HG02884 (cell line): ENCODE results near the gene PPP6R3.
"Not testable (repeated sequence)": the region's sequence is repeated elsewhere in the genome, so short reads cannot be mapped to it uniquely, and the experiment has no call there.

Experiments
- ATAC-seq: cut with Tn5 transposase; IDR thresholded peaks from one replicate; pipeline ENCODE4 v1.9.1; 2021; ENCODE audit warnings: mild to moderate bottlenecking, moderate library complexity; ENCODE audit not compliant: unreplicated experiment

Gene PPP6R3

GRCh38 chr11:68436162-68436888 is 24.2 kb upstream of the PPP6R3 start:
- no peak for ATAC-seq

- no peak for ATAC-seq
These were observed 23.3 kb upstream of the PPP6R3 start for GRCh38 chr11:68436985-68437926.

- no peak for ATAC-seq
These were observed 22.5 kb upstream of the PPP6R3 start for GRCh38 chr11:68437927-68438657.

- no peak for ATAC-seq
These were observed 21.8 kb upstream of the PPP6R3 start for GRCh38 chr11:68438658-68439259.

- no peak for ATAC-seq
These were observed 21.0 kb upstream of the PPP6R3 start for GRCh38 chr11:68439355-68440065.

- ATAC-seq: no peak
These were observed 20.3 kb upstream of the PPP6R3 start for GRCh38 chr11:68440224-68440623.

- no peak for ATAC-seq
These were observed 18.9 kb upstream of the PPP6R3 start for GRCh38 chr11:68441466-68442230.

GRCh38 chr11:68442433-68442832 is 18.1 kb upstream of the PPP6R3 start:
- no peak for ATAC-seq

- ATAC-seq: no peak
These were observed 16.0 kb upstream of the PPP6R3 start for GRCh38 chr11:68444566-68444965.

- ATAC-seq: no peak
These were observed 15.0 kb upstream of the PPP6R3 start for GRCh38 chr11:68445531-68446035.

- no peak for ATAC-seq
These were observed 14.4 kb upstream of the PPP6R3 start for GRCh38 chr11:68446046-68446725.

GRCh38 chr11:68447015-68447801 is 13.3 kb upstream of the PPP6R3 start:
- ATAC-seq: no peak

GRCh38 chr11:68447914-68448313 is 12.6 kb upstream of the PPP6R3 start:
- not testable (repeated sequence) for ATAC-seq

- no peak for ATAC-seq
These were observed 11.9 kb upstream of the PPP6R3 start for GRCh38 chr11:68448604-68449011.

- ATAC-seq: no peak
These were observed 10.6 kb upstream of the PPP6R3 start for GRCh38 chr11:68449951-68450350.

- ATAC-seq: no peak
These were observed 9.8 kb upstream of the PPP6R3 start for GRCh38 chr11:68450711-68451110.

GRCh38 chr11:68454767-68455166 is 5.8 kb upstream of the PPP6R3 start:
- ATAC-seq: no peak

- ATAC-seq: no peak
These were observed 5.1 kb upstream of the PPP6R3 start for GRCh38 chr11:68455485-68455884.
